ENCODE measurements around the gene RNF180.

Gene RNF180

GRCh38 chr5:64330728-64331231 lies 165.1 kb downstream of the RNF180 start:
- no peak for ATAC-seq
- TF ChIP-seq SNAI2 (CRISPR knock-in tag; IDR thresholded peaks at IDR 0.05): no peak
- TF ChIP-seq ZNF70 (CRISPR knock-in tag; IDR thresholded peaks at IDR 0.05): no peak
- no peak for TF ChIP-seq TOX (CRISPR knock-in tag; IDR thresholded peaks at IDR 0.05; ENCODE audit: borderline replicate concordance)
- no peak for TF ChIP-seq ZNF565 (CRISPR knock-in tag; conservative IDR thresholded peaks at IDR 0.05; ENCODE audit: low read depth)
- no peak for TF ChIP-seq ISL1 (CRISPR knock-in tag; IDR thresholded peaks at IDR 0.05)
- TF ChIP-seq ZNF8 (CRISPR knock-in tag; IDR thresholded peaks at IDR 0.05): no peak
- TF ChIP-seq ZFP30 (CRISPR knock-in tag; IDR thresholded peaks at IDR 0.05): no peak
- no peak for TF ChIP-seq CSRNP3 (CRISPR knock-in tag; IDR thresholded peaks at IDR 0.05)

GRCh38 chr5:64331597-64332277 lies 166.1 kb downstream of the RNF180 start:
- TF ChIP-seq ZNF8 (CRISPR knock-in tag; IDR thresholded peaks at IDR 0.05) (no peak), ZFP3 (CRISPR knock-in tag; IDR thresholded peaks at IDR 0.05) (no peak), CSRNP3 (CRISPR knock-in tag; IDR thresholded peaks at IDR 0.05) (no peak), ZNF70 (CRISPR knock-in tag; IDR thresholded peaks at IDR 0.05) (no peak), ZFP30 (CRISPR knock-in tag; IDR thresholded peaks at IDR 0.05) (no peak), ZNF565 (CRISPR knock-in tag; conservative IDR thresholded peaks at IDR 0.05; ENCODE audit: low read depth) (no peak)
- TF ChIP-seq, protein P1, sequence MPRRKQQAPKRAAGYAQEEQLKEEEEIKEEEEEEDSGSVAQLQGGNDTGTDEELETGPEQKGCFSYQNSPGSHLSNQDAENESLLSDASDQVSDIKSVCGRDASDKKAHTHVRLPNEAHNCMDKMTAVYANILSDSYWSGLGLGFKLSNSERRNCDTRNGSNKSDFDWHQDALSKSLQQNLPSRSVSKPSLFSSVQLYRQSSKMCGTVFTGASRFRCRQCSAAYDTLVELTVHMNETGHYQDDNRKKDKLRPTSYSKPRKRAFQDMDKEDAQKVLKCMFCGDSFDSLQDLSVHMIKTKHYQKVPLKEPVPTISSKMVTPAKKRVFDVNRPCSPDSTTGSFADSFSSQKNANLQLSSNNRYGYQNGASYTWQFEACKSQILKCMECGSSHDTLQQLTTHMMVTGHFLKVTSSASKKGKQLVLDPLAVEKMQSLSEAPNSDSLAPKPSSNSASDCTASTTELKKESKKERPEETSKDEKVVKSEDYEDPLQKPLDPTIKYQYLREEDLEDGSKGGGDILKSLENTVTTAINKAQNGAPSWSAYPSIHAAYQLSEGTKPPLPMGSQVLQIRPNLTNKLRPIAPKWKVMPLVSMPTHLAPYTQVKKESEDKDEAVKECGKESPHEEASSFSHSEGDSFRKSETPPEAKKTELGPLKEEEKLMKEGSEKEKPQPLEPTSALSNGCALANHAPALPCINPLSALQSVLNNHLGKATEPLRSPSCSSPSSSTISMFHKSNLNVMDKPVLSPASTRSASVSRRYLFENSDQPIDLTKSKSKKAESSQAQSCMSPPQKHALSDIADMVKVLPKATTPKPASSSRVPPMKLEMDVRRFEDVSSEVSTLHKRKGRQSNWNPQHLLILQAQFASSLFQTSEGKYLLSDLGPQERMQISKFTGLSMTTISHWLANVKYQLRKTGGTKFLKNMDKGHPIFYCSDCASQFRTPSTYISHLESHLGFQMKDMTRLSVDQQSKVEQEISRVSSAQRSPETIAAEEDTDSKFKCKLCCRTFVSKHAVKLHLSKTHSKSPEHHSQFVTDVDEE (CRISPR knock-in tag; IDR thresholded peaks at IDR 0.05): no peak
- ATAC-seq: no peak

DNA sequence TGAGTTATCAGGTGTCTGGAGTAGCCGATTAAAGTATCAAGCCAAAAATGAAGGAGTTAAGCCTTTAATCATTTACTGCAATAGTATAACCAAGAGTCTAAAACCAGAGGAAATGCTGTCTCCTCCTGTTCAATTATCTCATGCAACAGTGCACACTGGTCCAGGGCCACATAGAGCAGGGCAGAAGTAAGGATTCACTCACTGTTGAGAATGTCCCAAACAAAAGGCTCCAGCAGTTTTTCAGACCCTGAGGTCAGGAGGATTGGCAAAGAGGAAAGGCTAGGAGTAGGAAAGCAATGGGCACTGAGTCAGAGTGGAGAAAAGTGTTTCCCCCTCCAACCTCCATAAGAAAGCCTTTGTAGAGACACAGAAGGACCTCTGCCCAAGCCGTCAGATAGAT lies 168.2 kb downstream of the RNF180 start:
- TF ChIP-seq CSDC2 (CRISPR knock-in tag; IDR thresholded peaks at IDR 0.05) (no peak), GLIS3 (CRISPR knock-in tag; IDR thresholded peaks at IDR 0.05) (no peak), TCF4 (CRISPR knock-in tag; IDR thresholded peaks at IDR 0.05; ENCODE audit: borderline replicate concordance) (no peak), ZNF8 (CRISPR knock-in tag; IDR thresholded peaks at IDR 0.05) (no peak), CREB5 (CRISPR knock-in tag; IDR thresholded peaks at IDR 0.05; ENCODE audit: low read depth) (no peak), PPARA (CRISPR knock-in tag; IDR thresholded peaks at IDR 0.05; ENCODE audit: borderline replicate concordance) (no peak), ZFP30 (CRISPR knock-in tag; IDR thresholded peaks at IDR 0.05) (no peak), ZFP3 (CRISPR knock-in tag; IDR thresholded peaks at IDR 0.05) (no peak), SNAI2 (CRISPR knock-in tag; IDR thresholded peaks at IDR 0.05) (no peak), RARB (CRISPR knock-in tag; IDR thresholded peaks at IDR 0.05) (no peak)
- TF ChIP-seq, protein P1 (CRISPR knock-in tag; IDR thresholded peaks at IDR 0.05): no peak
- no peak for ATAC-seq

DNA sequence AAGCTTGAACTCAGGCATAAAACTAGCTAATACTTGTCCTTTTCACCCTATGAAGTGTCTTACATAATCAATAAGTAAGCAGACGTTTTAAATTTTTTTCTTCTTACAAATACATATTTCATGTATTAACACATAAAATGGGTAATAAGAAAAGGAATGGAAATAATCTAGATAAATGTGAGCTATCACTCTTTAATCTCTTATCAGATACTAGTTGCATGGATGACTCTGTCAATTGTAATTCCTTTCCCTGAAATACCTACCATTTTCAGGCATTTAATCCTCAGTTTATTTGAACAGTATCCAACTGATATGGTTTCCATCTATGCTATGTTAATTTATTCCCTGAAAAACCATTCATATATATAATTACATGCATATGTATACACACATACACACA lies 174.1 kb downstream of the RNF180 start:
- no peak for ATAC-seq
- TF ChIP-seq ZC3H10 (CRISPR knock-in tag; IDR thresholded peaks at IDR 0.05): no peak
- TF ChIP-seq CSRNP3 (CRISPR knock-in tag; IDR thresholded peaks at IDR 0.05): no peak
- TF ChIP-seq, protein P1 (CRISPR knock-in tag; IDR thresholded peaks at IDR 0.05): no peak
- no peak for TF ChIP-seq CSDC2 (CRISPR knock-in tag; IDR thresholded peaks at IDR 0.05)
- TF ChIP-seq BACH2 (CRISPR knock-in tag; IDR thresholded peaks at IDR 0.05; ENCODE audit: borderline replicate concordance): no peak
- no peak for TF ChIP-seq ISL1 (CRISPR knock-in tag; IDR thresholded peaks at IDR 0.05)
- TF ChIP-seq ZFP30 (CRISPR knock-in tag; IDR thresholded peaks at IDR 0.05): no peak
- no peak for TF ChIP-seq TCF4 (CRISPR knock-in tag; IDR thresholded peaks at IDR 0.05; ENCODE audit: borderline replicate concordance)
- TF ChIP-seq ESRRG (CRISPR knock-in tag; IDR thresholded peaks at IDR 0.05): no peak
